ENCODE data around the gene FN3KRP.

FN3KRP gene

GRCh38 chr17:82686366-82687324 is 29.9 kb upstream of the FN3KRP start:
- H3K4me1 ChIP-seq (ENCODE audit: control insufficient read depth, insufficient read depth, low read length) = no peaks in the 10 kb centered on the region
- H3K9me3 ChIP-seq (ENCODE audit: control insufficient read depth, insufficient read depth, low read depth, low read length) = no peaks in the 10 kb centered on the region
- ChIA-PET POLR2A (interaction anchor here (1.4 kb wide), 1 partner anchor 30 kb away, joined by 8 read pairs; the partner anchor contains the start of gene FN3KRP), CTCF (interaction anchor here (1.3 to 1.6 kb wide), 2 partner anchors 21 to 95 kb away, joined by 3 read pairs; no protein-coding TSS in a partner anchor)
- H3K36me3 ChIP-seq (ENCODE audit: control insufficient read depth in 2 of 2, insufficient read depth in 1 of 2, low read length in 2 of 2) = peaks cover 3 to 8% of the 10 kb centered on the region in 2 experiments; a peak in 2 of 3 replicates
- H3K27ac ChIP-seq (ENCODE audit: extremely low read depth, low read depth, low read length) = no peak overlapping the region
- TF ChIP-seq ZNF354C (tag by site-specific recombination; IDR thresholded peaks at IDR 0.05; ENCODE audit: borderline replicate concordance, low read depth) (no peak), ZNF510 (tag by site-specific recombination; IDR thresholded peaks at IDR 0.05; ENCODE audit: insufficient replicate concordance) (no peak), ATF2 (tag by site-specific recombination; IDR thresholded peaks at IDR 0.05; ENCODE audit: low read depth) (0 out of 2 replicates have a peak, but pooled peaks have one; percentile 25), GLIS1 (tag by site-specific recombination; IDR thresholded peaks at IDR 0.05) (no peak), ZNF211 (tag by site-specific recombination; IDR thresholded peaks at IDR 0.05; ENCODE audit: low read depth) (no peak), ZNF830 (tag by site-specific recombination; IDR thresholded peaks at IDR 0.05; ENCODE audit: low read depth) (no peak)
- H3K4me3 ChIP-seq (ENCODE audit: low read depth, low read length) = no peak overlapping the region

GRCh38 chr17:82687375-82687861 is 29.1 kb upstream of the FN3KRP start:
- TF ChIP-seq ZNF274 (IDR thresholded peaks at IDR 0.05; ENCODE audit: low read length) (no peak), ZNF274 (tag by site-specific recombination; IDR thresholded peaks at IDR 0.05; ENCODE audit: borderline replicate concordance) (no peak), ZNF777 (tag by site-specific recombination; IDR thresholded peaks at IDR 0.05; ENCODE audit: borderline replicate concordance) (no peak), ZNF10 (tag by site-specific recombination; IDR thresholded peaks at IDR 0.05) (no peak)
- Histone ChIP-seq H3K4me3 (ENCODE audit: low read depth, low read length) (no peak overlapping the region), H3K36me3 (ENCODE audit: control insufficient read depth in 2 of 2, insufficient read depth in 1 of 2, low read length in 2 of 2) (peaks cover 3 to 8% of the 10 kb centered on the region in 2 experiments; a peak in 2 of 3 replicates), H3K27ac (ENCODE audit: extremely low read depth, low read depth, low read length) (no peak overlapping the region), H3K9me3 (ENCODE audit: control insufficient read depth, insufficient read depth, low read depth, low read length) (no peaks in the 10 kb centered on the region), H3K4me1 (ENCODE audit: control insufficient read depth, insufficient read depth, low read length) (no peaks in the 10 kb centered on the region)
- CTCF ChIA-PET = interaction anchor here (1.3 to 1.6 kb wide), 2 partner anchors 21 to 94 kb away, joined by 3 read pairs; no protein-coding TSS in a partner anchor
- POLR2A ChIA-PET = interaction anchor here (1.4 kb wide), 1 partner anchor 29 kb away, joined by 8 read pairs; the partner anchor contains the start of gene FN3KRP

- ChIA-PET POLR2A (interaction anchor here (0.8 to 1.4 kb wide), 2 partner anchors 10 to 29 kb away, joined by 3 to 8 read pairs; partner anchors contain the start of gene FN3KRP), CTCF (interaction anchor here (1.6 kb wide), 1 partner anchor 20 kb away, joined by 3 read pairs; no protein-coding TSS in a partner anchor)
- H3K9me3 ChIP-seq (ENCODE audit: control insufficient read depth, insufficient read depth, low read depth, low read length) = no peaks in the 10 kb centered on the region
- no peak overlapping the region for H3K27ac ChIP-seq (ENCODE audit: extremely low read depth, low read depth, low read length)
- H3K4me3 ChIP-seq (ENCODE audit: low read depth, low read length) = no peak overlapping the region
- H3K4me1 ChIP-seq (ENCODE audit: control insufficient read depth, insufficient read depth, low read length) = no peaks in the 10 kb centered on the region
- H3K36me3 ChIP-seq (ENCODE audit: control insufficient read depth in 2 of 2, insufficient read depth in 1 of 2, low read length in 2 of 2) = peaks cover 3 to 8% of the 10 kb centered on the region in 2 experiments; a peak in 2 of 3 replicates
- TF ChIP-seq ZNF629 (tag by site-specific recombination; IDR thresholded peaks at IDR 0.05) (no peak), ZNF175 (tag by site-specific recombination; IDR thresholded peaks at IDR 0.05) (no peak), ZNF549 (tag by site-specific recombination; IDR thresholded peaks at IDR 0.05) (no peak)
These were observed 28.6 kb upstream of the FN3KRP start for GRCh38 chr17:82687871-82688270.

GRCh38 chr17:82689077-82689476 is 27.4 kb upstream of the FN3KRP start:
- ChIA-PET CTCF (no interaction called here), POLR2A (no interaction called here)
- H3K4me3 ChIP-seq (ENCODE audit: low read depth, low read length) = no peak overlapping the region
- H3K4me1 ChIP-seq (ENCODE audit: control insufficient read depth, insufficient read depth, low read length) = no peaks in the 10 kb centered on the region
- peaks cover 0 to 8% of the 10 kb centered on the region in 2 experiments; a peak in 2 of 3 replicates for H3K36me3 ChIP-seq (ENCODE audit: control insufficient read depth in 2 of 2, insufficient read depth in 1 of 2, low read length in 2 of 2)
- no peaks in the 10 kb centered on the region for H3K9me3 ChIP-seq (ENCODE audit: control insufficient read depth, insufficient read depth, low read depth, low read length)
- no peak overlapping the region for H3K27ac ChIP-seq (ENCODE audit: extremely low read depth, low read depth, low read length)
- no peak for TF ChIP-seq ZNF623 (tag by site-specific recombination; IDR thresholded peaks at IDR 0.05)
- TF ChIP-seq ZNF629 (tag by site-specific recombination; IDR thresholded peaks at IDR 0.05) = no peak
- no peak for TF ChIP-seq ZNF449 (tag by site-specific recombination; IDR thresholded peaks at IDR 0.05)
- TF ChIP-seq ZNF791 (tag by site-specific recombination; IDR thresholded peaks at IDR 0.05) = no peak
- no peak for TF ChIP-seq ZNF707 (tag by site-specific recombination; IDR thresholded peaks at IDR 0.05)
- TF ChIP-seq ZXDB (tag by site-specific recombination; IDR thresholded peaks at IDR 0.05) = no peak
- TF ChIP-seq ZSCAN16 (tag by site-specific recombination; IDR thresholded peaks at IDR 0.05) = no peak
- TF ChIP-seq ZBTB17 (tag by site-specific recombination; IDR thresholded peaks at IDR 0.05) = no peak
- no peak for TF ChIP-seq ZBTB6 (tag by site-specific recombination; IDR thresholded peaks at IDR 0.05)
- no peak for TF ChIP-seq ZNF16 (tag by site-specific recombination; IDR thresholded peaks at IDR 0.05; ENCODE audit: low read depth)
